Measurements from ENCODE around the gene NEU1. TPM values are rescaled to one million over a fixed set of nuclear protein-coding genes. Genes with fewer than 3 reads are reported as not detected.
A peak's percentile ranks its signal among the peaks of the same experiment; 100 is the strongest.

NEU1 gene
- total RNA-seq, 3 donors from 2014 or later (not counting 1 experiment from before 2014, with no cell fraction given), result 36.1 to 69.6 (median 51.5) TPM

DNA sequence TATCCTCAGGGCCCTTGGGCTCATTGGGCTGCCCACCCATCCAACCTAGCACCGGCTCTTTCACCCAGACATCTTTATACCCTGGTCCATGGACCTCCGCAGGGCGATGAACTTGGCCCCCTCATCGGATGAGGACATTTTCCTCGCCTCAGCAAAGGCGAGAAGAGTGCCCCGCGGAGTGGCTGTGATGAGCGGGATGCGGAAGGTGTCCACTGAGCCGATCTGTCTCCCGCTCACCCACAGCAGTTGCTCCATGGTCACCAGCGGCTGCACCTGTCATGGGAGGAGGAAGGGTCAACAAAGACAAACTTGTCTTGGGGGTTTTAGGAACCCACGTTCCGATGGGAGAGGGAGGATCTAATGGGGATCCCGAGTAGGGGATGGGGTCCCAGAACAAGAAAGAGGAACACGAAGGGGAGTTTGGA lies 690 bp downstream of the NEU1 start:
- Histone ChIP-seq H3K36me3 (ENCODE audit: control insufficient read depth, insufficient read depth, low read length) (peaks cover 28% of the 10 kb centered on the region), H3K9me3 (ENCODE audit: control insufficient read depth, insufficient read depth, low read length) (no peaks in the 10 kb centered on the region), H3K27me3 (ENCODE audit: control insufficient read depth, insufficient read depth, low read length) (no peaks in the 10 kb centered on the region), H3K27ac (ENCODE audit: low read length) (peak overlapping the region; percentile 91), H3K4me3 (ENCODE audit: low read length) (peak overlapping the region; percentile 89), H3K4me1 (ENCODE audit: control insufficient read depth, insufficient read depth, low read length) (peaks cover 25% of the 10 kb centered on the region)
- H3K36me3 Mint-ChIP-seq, result no peaks in the 10 kb centered on the region
- H3K4me3 Mint-ChIP-seq, result peak overlapping the region; percentile 96
- peaks cover 20 to 33% of the 10 kb centered on the region in 2 donors for H3K4me1 Mint-ChIP-seq
- H3K27ac Mint-ChIP-seq, result peak overlapping the region; percentile 97 to 99
- no peaks in the 10 kb centered on the region for H3K9me3 Mint-ChIP-seq
- intact Hi-C loops (cut with micrococcal nuclease), result loop anchor here (1.0 kb wide), 1 partner anchor 28 kb away; no protein-coding TSS in a partner anchor
- TF ChIP-seq, protein P1, sequence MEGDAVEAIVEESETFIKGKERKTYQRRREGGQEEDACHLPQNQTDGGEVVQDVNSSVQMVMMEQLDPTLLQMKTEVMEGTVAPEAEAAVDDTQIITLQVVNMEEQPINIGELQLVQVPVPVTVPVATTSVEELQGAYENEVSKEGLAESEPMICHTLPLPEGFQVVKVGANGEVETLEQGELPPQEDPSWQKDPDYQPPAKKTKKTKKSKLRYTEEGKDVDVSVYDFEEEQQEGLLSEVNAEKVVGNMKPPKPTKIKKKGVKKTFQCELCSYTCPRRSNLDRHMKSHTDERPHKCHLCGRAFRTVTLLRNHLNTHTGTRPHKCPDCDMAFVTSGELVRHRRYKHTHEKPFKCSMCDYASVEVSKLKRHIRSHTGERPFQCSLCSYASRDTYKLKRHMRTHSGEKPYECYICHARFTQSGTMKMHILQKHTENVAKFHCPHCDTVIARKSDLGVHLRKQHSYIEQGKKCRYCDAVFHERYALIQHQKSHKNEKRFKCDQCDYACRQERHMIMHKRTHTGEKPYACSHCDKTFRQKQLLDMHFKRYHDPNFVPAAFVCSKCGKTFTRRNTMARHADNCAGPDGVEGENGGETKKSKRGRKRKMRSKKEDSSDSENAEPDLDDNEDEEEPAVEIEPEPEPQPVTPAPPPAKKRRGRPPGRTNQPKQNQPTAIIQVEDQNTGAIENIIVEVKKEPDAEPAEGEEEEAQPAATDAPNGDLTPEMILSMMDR (IDR thresholded peaks at IDR 0.05), result no peak
- no peaks in the 10 kb centered on the region for H3K27me3 Mint-ChIP-seq (ENCODE audit: low read depth in 2 of 2)
- DNase-seq (peak in 1 of 2 donors; percentile 25), ATAC-seq (no peak)
- WGBS (ENCODE audit: insufficient coverage), result 54% methylated on average over 17 of the region's 17 CpGs

DNA sequence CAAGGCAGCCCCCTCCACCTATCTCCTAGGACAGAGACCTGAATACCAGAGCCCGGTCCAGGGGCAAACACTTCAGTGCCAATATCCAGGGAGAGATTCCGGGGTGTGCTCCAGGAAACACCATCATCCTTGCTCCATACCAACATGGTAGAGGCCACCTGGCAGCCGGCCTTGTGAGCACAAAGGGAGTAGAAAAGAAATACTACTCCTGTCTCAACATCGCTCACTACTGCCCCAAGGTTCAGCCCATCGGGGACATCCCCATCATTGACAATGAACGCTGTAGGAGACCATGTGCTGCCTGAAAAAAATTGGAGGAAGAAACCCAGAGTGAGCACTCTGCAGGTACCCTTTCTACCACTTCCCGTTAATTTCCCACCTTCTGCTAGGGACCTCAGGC lies 1.5 kb downstream of the NEU1 start:
- ATAC-seq (no peak), DNase-seq (no peak)
- Mint-ChIP-seq H3K4me1 (peaks cover 20 to 33% of the 10 kb centered on the region in 2 donors), H3K9me3 (no peaks in the 10 kb centered on the region), H3K27ac (peak overlapping the region in 1 of 2 donors; percentile 99), H3K4me3 (peak overlapping the region; percentile 96), H3K36me3 (no peaks in the 10 kb centered on the region), H3K27me3 (ENCODE audit: low read depth in 2 of 2) (no peaks in the 10 kb centered on the region)
- 92% methylated on average over 7 of the region's 7 CpGs for WGBS (ENCODE audit: insufficient coverage)
- intact Hi-C loops (cut with micrococcal nuclease), result no loop called here
- Histone ChIP-seq H3K4me1 (ENCODE audit: control insufficient read depth, insufficient read depth, low read length) (peaks cover 25% of the 10 kb centered on the region), H3K27me3 (ENCODE audit: control insufficient read depth, insufficient read depth, low read length) (no peaks in the 10 kb centered on the region), H3K27ac (ENCODE audit: low read length) (no peak overlapping the region), H3K9me3 (ENCODE audit: control insufficient read depth, insufficient read depth, low read length) (no peaks in the 10 kb centered on the region), H3K4me3 (ENCODE audit: low read length) (no peak overlapping the region), H3K36me3 (ENCODE audit: control insufficient read depth, insufficient read depth, low read length) (peaks cover 28% of the 10 kb centered on the region)
- TF ChIP-seq, protein P1 (IDR thresholded peaks at IDR 0.05), result no peak

GRCh38 chr6:31860349-31860748 lies 2.3 kb downstream of the NEU1 start:
- H3K4me1 Mint-ChIP-seq, result peaks cover 20 to 33% of the 10 kb centered on the region in 2 donors
- Histone ChIP-seq H3K4me1 (ENCODE audit: control insufficient read depth, insufficient read depth, low read length) (peaks cover 25% of the 10 kb centered on the region), H3K27ac (ENCODE audit: low read length) (no peak overlapping the region), H3K9me3 (ENCODE audit: control insufficient read depth, insufficient read depth, low read length) (no peaks in the 10 kb centered on the region), H3K4me3 (ENCODE audit: low read length) (no peak overlapping the region), H3K27me3 (ENCODE audit: control insufficient read depth, insufficient read depth, low read length) (no peaks in the 10 kb centered on the region), H3K36me3 (ENCODE audit: control insufficient read depth, insufficient read depth, low read length) (peaks cover 28% of the 10 kb centered on the region)
- H3K36me3 Mint-ChIP-seq, result no peaks in the 10 kb centered on the region
- 97% methylated on average over 13 of the region's 13 CpGs for WGBS (ENCODE audit: insufficient coverage)
- H3K27me3 Mint-ChIP-seq (ENCODE audit: low read depth in 2 of 2), result no peaks in the 10 kb centered on the region
- H3K9me3 Mint-ChIP-seq, result no peaks in the 10 kb centered on the region
- TF ChIP-seq, protein P1 (IDR thresholded peaks at IDR 0.05), result no peak
- ATAC-seq (no peak), DNase-seq (no peak)
- intact Hi-C loops (cut with micrococcal nuclease), result no loop called here
- H3K27ac Mint-ChIP-seq, result peak overlapping the region; percentile 16 to 44
- no peak overlapping the region for H3K4me3 Mint-ChIP-seq

- Mint-ChIP-seq H3K9me3 (no peaks in the 10 kb centered on the region), H3K4me3 (peak overlapping the region; percentile 40), H3K36me3 (no peaks in the 10 kb centered on the region), H3K27me3 (ENCODE audit: low read depth in 2 of 2) (no peaks in the 10 kb centered on the region), H3K4me1 (peaks cover 20 to 33% of the 10 kb centered on the region in 2 donors), H3K27ac (peak overlapping the region; percentile 16 to 44)
- WGBS (ENCODE audit: insufficient coverage), result 93% methylated on average over 11 of the region's 11 CpGs
- TF ChIP-seq, protein P1 (IDR thresholded peaks at IDR 0.05), result no peak
- Histone ChIP-seq H3K4me3 (ENCODE audit: low read length) (no peak overlapping the region), H3K27me3 (ENCODE audit: control insufficient read depth, insufficient read depth, low read length) (no peaks in the 10 kb centered on the region), H3K9me3 (ENCODE audit: control insufficient read depth, insufficient read depth, low read length) (no peaks in the 10 kb centered on the region), H3K36me3 (ENCODE audit: control insufficient read depth, insufficient read depth, low read length) (peaks cover 28% of the 10 kb centered on the region), H3K27ac (ENCODE audit: low read length) (no peak overlapping the region), H3K4me1 (ENCODE audit: control insufficient read depth, insufficient read depth, low read length) (peaks cover 25% of the 10 kb centered on the region)
- intact Hi-C loops (cut with micrococcal nuclease), result no loop called here
- DNase-seq (no peak), ATAC-seq (no peak)
These were observed 2.7 kb downstream of the NEU1 start for GRCh38 chr6:31859923-31860322.
